ENCODE results near the gene NECAB3.

Gene NECAB3

GRCh38 chr20:33677991-33678702 lies 3.9 kb upstream of the NECAB3 start:
- DNase-seq (ENCODE audit: low read depth, low spot score), result no peak

GRCh38 chr20:33676652-33677645 lies 2.7 kb upstream of the NECAB3 start:
- no peak for DNase-seq (ENCODE audit: low read depth, low spot score)

GRCh38 chr20:33676121-33676520 lies 1.9 kb upstream of the NECAB3 start:
- DNase-seq (ENCODE audit: low read depth, low spot score), result no peak

- no peak for DNase-seq (ENCODE audit: low read depth, low spot score)
These were observed 1.1 kb upstream of the NECAB3 start for GRCh38 chr20:33675136-33675959.

GRCh38 chr20:33673410-33674293 lies 576 bp downstream of the NECAB3 start:
- no peak for DNase-seq (ENCODE audit: low read depth, low spot score)

- DNase-seq (ENCODE audit: low read depth, low spot score), result no peak
These were observed 1.2 kb downstream of the NECAB3 start for GRCh38 chr20:33673114-33673409.

- no peak for DNase-seq (ENCODE audit: low read depth, low spot score)
These were observed 1.7 kb downstream of the NECAB3 start for GRCh38 chr20:33672426-33673113.

- no peak for DNase-seq (ENCODE audit: low read depth, low spot score)
These were observed 2.5 kb downstream of the NECAB3 start for GRCh38 chr20:33671573-33672288.

GRCh38 chr20:33670715-33671499 lies 3.3 kb downstream of the NECAB3 start:
- no peak for DNase-seq (ENCODE audit: low read depth, low spot score)

GRCh38 chr20:33669873-33670640 lies 4.2 kb downstream of the NECAB3 start:
- no peak for DNase-seq (ENCODE audit: low read depth, low spot score)

- DNase-seq (ENCODE audit: low read depth, low spot score), result no peak
These were observed 5.0 kb downstream of the NECAB3 start for GRCh38 chr20:33669224-33669623.

GRCh38 chr20:33668466-33669155 lies 5.6 kb downstream of the NECAB3 start:
- no peak for DNase-seq (ENCODE audit: low read depth, low spot score)

- peak; percentile 90 for DNase-seq (ENCODE audit: low read depth, low spot score)
These were observed 6.4 kb downstream of the NECAB3 start for GRCh38 chr20:33667676-33668465.

- DNase-seq (ENCODE audit: low read depth, low spot score), result no peak
These were observed 7.0 kb downstream of the NECAB3 start for GRCh38 chr20:33667245-33667675.

- DNase-seq (ENCODE audit: low read depth, low spot score), result peak; percentile 99
These were observed 7.7 kb downstream of the NECAB3 start, which contains the start of gene ACTL10 for GRCh38 chr20:33666293-33667244. Gene ACTL10, plus strand, starts transcription at chr20:33666943. Its CDS starts 555 bp downstream, at chr20:33667498.

Data from astrocyte of the hippocampus (primary cell).